Measurements from ENCODE around the gene CLPTM1L.
A peak's percentile ranks its signal among the peaks of the same experiment; 100 is the strongest.
"Not testable (repeated sequence)": the region's sequence is repeated elsewhere in the genome, so short reads cannot be mapped to it uniquely, and the experiment has no call there.

Gene CLPTM1L

GRCh38 chr5:1326532-1326875, 18.4 kb downstream of the CLPTM1L start:
- not testable (repeated sequence) for H3K4me3 Mint-ChIP-seq; DNase-seq (ENCODE audit: low spot score); H3K27me3 Mint-ChIP-seq (ENCODE audit: low read depth); H3K4me1 Mint-ChIP-seq (ENCODE audit: low read depth); H3K9me3 Mint-ChIP-seq
- Mint-ChIP-seq H3K36me3 (ENCODE audit: low read depth) (peaks cover 43% of the 10 kb centered on the region), H3K27ac (peak overlapping the region; percentile 63)

GRCh38 chr5:1325870-1326531, 18.9 kb downstream of the CLPTM1L start:
- no peak for DNase-seq (ENCODE audit: low spot score)
- Mint-ChIP-seq H3K9me3 (no peaks in the 10 kb centered on the region), H3K4me3 (no peak overlapping the region), H3K27ac (peak overlapping the region; percentile 63), H3K27me3 (ENCODE audit: low read depth) (no peaks in the 10 kb centered on the region), H3K4me1 (ENCODE audit: low read depth) (peaks cover 10% of the 10 kb centered on the region), H3K36me3 (ENCODE audit: low read depth) (peaks cover 46% of the 10 kb centered on the region)

- Mint-ChIP-seq H3K4me3 (no peak overlapping the region), H3K36me3 (ENCODE audit: low read depth) (peaks cover 43% of the 10 kb centered on the region)
- no peak for DNase-seq (ENCODE audit: low spot score)
These were observed 19.6 kb downstream of the CLPTM1L start for GRCh38 chr5:1325191-1325741.

GRCh38 chr5:1324719-1325190, 20.1 kb downstream of the CLPTM1L start:
- Mint-ChIP-seq H3K27me3 (ENCODE audit: low read depth) (no peaks in the 10 kb centered on the region), H3K9me3 (no peaks in the 10 kb centered on the region), H3K4me3 (no peak overlapping the region), H3K27ac (no peak overlapping the region), H3K36me3 (ENCODE audit: low read depth) (peaks cover 45% of the 10 kb centered on the region), H3K4me1 (ENCODE audit: low read depth) (peaks cover 10% of the 10 kb centered on the region)
- no peak for DNase-seq (ENCODE audit: low spot score)

More at GRCh38 chr5:1325191-1325741, 19.6 kb downstream of the CLPTM1L start:
- H3K4me1 Mint-ChIP-seq (ENCODE audit: low read depth) = peaks cover 10% of the 10 kb centered on the region
- no peaks in the 10 kb centered on the region for H3K27me3 Mint-ChIP-seq (ENCODE audit: low read depth)
- no peaks in the 10 kb centered on the region for H3K9me3 Mint-ChIP-seq
- no peak overlapping the region for H3K27ac Mint-ChIP-seq

GRCh38 chr5:1324301-1324700, 20.6 kb downstream of the CLPTM1L start:
- DNase-seq (ENCODE audit: low spot score) = no peak
- Mint-ChIP-seq H3K4me1 (ENCODE audit: low read depth) (peaks cover 10% of the 10 kb centered on the region), H3K36me3 (ENCODE audit: low read depth) (peaks cover 45% of the 10 kb centered on the region), H3K27me3 (ENCODE audit: low read depth) (no peaks in the 10 kb centered on the region), H3K4me3 (no peak overlapping the region), H3K27ac (no peak overlapping the region), H3K9me3 (no peaks in the 10 kb centered on the region)

- H3K36me3 Mint-ChIP-seq (ENCODE audit: low read depth) = peaks cover 48% of the 10 kb centered on the region
- H3K4me1 Mint-ChIP-seq (ENCODE audit: low read depth) = peaks cover 10% of the 10 kb centered on the region
- no peak overlapping the region for H3K4me3 Mint-ChIP-seq
- H3K9me3 Mint-ChIP-seq = no peaks in the 10 kb centered on the region
- H3K27me3 Mint-ChIP-seq (ENCODE audit: low read depth) = no peaks in the 10 kb centered on the region
- no peak for DNase-seq (ENCODE audit: low spot score)
- H3K27ac Mint-ChIP-seq = no peak overlapping the region
These were observed 21.1 kb downstream of the CLPTM1L start for GRCh38 chr5:1323803-1324173.

GRCh38 chr5:1322955-1323802, 21.7 kb downstream of the CLPTM1L start:
- Mint-ChIP-seq H3K27ac (no peak overlapping the region), H3K4me1 (ENCODE audit: low read depth) (peaks cover 5% of the 10 kb centered on the region), H3K27me3 (ENCODE audit: low read depth) (no peaks in the 10 kb centered on the region), H3K36me3 (ENCODE audit: low read depth) (peaks cover 51% of the 10 kb centered on the region), H3K9me3 (no peaks in the 10 kb centered on the region), H3K4me3 (no peak overlapping the region)
- no peak for DNase-seq (ENCODE audit: low spot score)

- no peaks in the 10 kb centered on the region for H3K27me3 Mint-ChIP-seq (ENCODE audit: low read depth)
- DNase-seq (ENCODE audit: low spot score) = no peak
- H3K4me3 Mint-ChIP-seq = no peak overlapping the region
- no peaks in the 10 kb centered on the region for H3K9me3 Mint-ChIP-seq
- H3K4me1 Mint-ChIP-seq (ENCODE audit: low read depth) = peaks cover 6% of the 10 kb centered on the region
- H3K36me3 Mint-ChIP-seq (ENCODE audit: low read depth) = peaks cover 54% of the 10 kb centered on the region
- H3K27ac Mint-ChIP-seq = no peak overlapping the region
These were observed 22.6 kb downstream of the CLPTM1L start for GRCh38 chr5:1322036-1322900.

- peak overlapping the region; percentile 26 for H3K27ac Mint-ChIP-seq
- no peak for DNase-seq (ENCODE audit: low spot score)
- H3K27me3 Mint-ChIP-seq (ENCODE audit: low read depth) = no peaks in the 10 kb centered on the region
- peaks cover 11% of the 10 kb centered on the region for H3K4me1 Mint-ChIP-seq (ENCODE audit: low read depth)
- H3K4me3 Mint-ChIP-seq = no peak overlapping the region
- H3K36me3 Mint-ChIP-seq (ENCODE audit: low read depth) = peaks cover 58% of the 10 kb centered on the region
- no peaks in the 10 kb centered on the region for H3K9me3 Mint-ChIP-seq
These were observed 23.3 kb downstream of the CLPTM1L start for GRCh38 chr5:1321576-1321975.

- no peaks in the 10 kb centered on the region for H3K9me3 Mint-ChIP-seq
These were observed 24.2 kb downstream of the CLPTM1L start for GRCh38 chr5:1320436-1321344.

GRCh38 chr5:1319436-1320256, 25.3 kb downstream of the CLPTM1L start:
- Mint-ChIP-seq H3K9me3 (no peaks in the 10 kb centered on the region), H3K4me3 (no peak overlapping the region), H3K27me3 (ENCODE audit: low read depth) (no peaks in the 10 kb centered on the region), H3K27ac (peak overlapping the region; percentile 31), H3K4me1 (ENCODE audit: low read depth) (peaks cover 30% of the 10 kb centered on the region), H3K36me3 (ENCODE audit: low read depth) (peaks cover 49% of the 10 kb centered on the region)
- DNase-seq (ENCODE audit: low spot score) = no peak

More at GRCh38 chr5:1320436-1321344, 24.2 kb downstream of the CLPTM1L start:
- no peak for DNase-seq (ENCODE audit: low spot score)
- Mint-ChIP-seq H3K27ac (no peak overlapping the region), H3K4me3 (no peak overlapping the region), H3K36me3 (ENCODE audit: low read depth) (peaks cover 55% of the 10 kb centered on the region), H3K27me3 (ENCODE audit: low read depth) (no peaks in the 10 kb centered on the region), H3K4me1 (ENCODE audit: low read depth) (peaks cover 20% of the 10 kb centered on the region)

GRCh38 chr5:1318659-1319251, 26.1 kb downstream of the CLPTM1L start:
- Mint-ChIP-seq H3K4me1 (ENCODE audit: low read depth) (peaks cover 37% of the 10 kb centered on the region), H3K27ac (no peak overlapping the region), H3K36me3 (ENCODE audit: low read depth) (peaks cover 47% of the 10 kb centered on the region), H3K9me3 (no peaks in the 10 kb centered on the region), H3K27me3 (ENCODE audit: low read depth) (no peaks in the 10 kb centered on the region), H3K4me3 (no peak overlapping the region)
- no peak for DNase-seq (ENCODE audit: low spot score)
